SU-DHL-6 (cell line): ENCODE results near the gene EIF2S1.

ENCODE experiments used
- CTCF ChIP-seq: fragments of 200-600 bp; sonication (generic); IDR thresholded peaks from one replicate; pipeline ENCODE4 v1.5.1; 2017; ENCODE audit warnings: antibody characterized with exemption, mild to moderate bottlenecking, low read length, moderate library complexity; ENCODE audit not compliant: insufficient read depth, poor library complexity, severe bottlenecking
- EZH2phosphoT487 ChIP-seq: fragments of 200-600 bp; sonication (generic), shearing (Covaris generic); conservative IDR thresholded peaks from 2 replicates; pipeline ENCODE4 v1.6.1; 2018; ENCODE audit warnings: mild to moderate bottlenecking, antibody characterized with exemption, low read length, moderate library complexity, mixed read lengths

DNA sequence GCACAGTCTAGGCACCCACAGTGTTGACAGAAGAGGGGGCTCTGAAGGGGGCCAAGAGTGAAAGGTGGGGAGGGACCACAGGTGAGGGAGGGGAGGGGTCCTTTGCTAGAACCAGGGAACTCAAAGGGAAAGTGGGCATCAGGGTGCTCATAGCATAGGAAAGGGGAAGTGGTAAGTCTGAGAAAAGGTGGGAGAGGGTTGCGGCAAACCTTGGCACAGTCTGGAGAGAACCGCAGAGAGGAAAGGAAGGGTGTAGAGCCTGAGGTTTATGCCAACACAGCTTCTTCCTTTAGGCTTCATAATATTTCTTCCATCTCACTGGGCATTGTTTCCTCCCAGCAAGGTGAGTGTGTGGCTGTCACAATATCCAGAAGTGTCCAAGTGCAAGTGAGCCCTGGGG is 63.3 kb downstream of the EIF2S1 start:
- TF ChIP-seq CTCF (no peak), EZH2phosphoT487 (no peak)
